ENCODE measurements around the gene PATZ1. TPM values are rescaled to one million over a fixed set of nuclear protein-coding genes. Genes with fewer than 3 reads are reported as not detected.
A peak's percentile ranks its signal among the peaks of the same experiment; 100 is the strongest.

PATZ1 gene
- total RNA-seq, 1 donor from 2014 or later = 24.0 TPM

DNA sequence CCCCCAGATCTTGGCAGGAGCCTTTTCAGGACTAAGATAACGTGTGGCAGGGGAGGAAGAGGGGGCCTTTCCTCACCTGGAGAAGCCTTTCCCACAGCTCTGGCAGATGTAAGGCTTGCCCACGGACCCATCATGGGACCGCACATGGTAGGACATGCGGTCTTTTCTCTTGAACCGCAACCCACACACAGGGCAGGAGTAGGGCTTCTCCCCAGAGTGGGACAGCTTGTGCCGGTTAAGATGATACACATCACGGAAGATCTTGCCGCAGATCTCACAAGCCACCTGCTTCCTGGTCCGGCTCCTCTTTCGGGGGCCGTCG is 1.9 kb downstream of the PATZ1 start:
- FAIRE-seq (no peak), DNase-seq (ENCODE audit: low read depth) (no peak)
- peak overlapping the region; percentile 47 for H3K27ac Mint-ChIP-seq (ENCODE audit: unreplicated experiment)
- H3K4me1 ChIP-seq (ENCODE audit: insufficient read depth, low read length) = peaks cover 41% of the 10 kb centered on the region
- H2AFZ ChIP-seq (ENCODE audit: low read depth, low read length) = no peak overlapping the region
- H3K36me3 ChIP-seq (ENCODE audit: insufficient read depth, low read length) = no peaks in the 10 kb centered on the region
- H3K4me3 ChIP-seq (ENCODE audit: insufficient read depth, low read depth, low read length) = peak overlapping the region; percentile 25
- peak overlapping the region; percentile 24 for H3K9ac ChIP-seq (ENCODE audit: low read length)
- H3K27ac ChIP-seq (ENCODE audit: low read depth, low read length) = no peak overlapping the region
- no peaks in the 10 kb centered on the region for H3K27me3 Mint-ChIP-seq (ENCODE audit: low read depth, unreplicated experiment)
- H3K4me3 Mint-ChIP-seq (ENCODE audit: unreplicated experiment) = peak overlapping the region; percentile 80
- H3K9me3 ChIP-seq (ENCODE audit: insufficient read depth, low read depth, low read length) = no peaks in the 10 kb centered on the region
- H3K4me2 ChIP-seq (ENCODE audit: low read length) = peak overlapping the region; percentile 91
- no peaks in the 10 kb centered on the region for H3K9me3 Mint-ChIP-seq (ENCODE audit: unreplicated experiment)
- H3K79me2 ChIP-seq (ENCODE audit: insufficient read depth, low read length) = peaks cover 42% of the 10 kb centered on the region
- TF ChIP-seq CTCF (IDR thresholded peaks at IDR 0.05; ENCODE audit: insufficient read depth, low read depth, low read length) (no peak), EZH2 (IDR thresholded peaks at IDR 0.05; ENCODE audit: insufficient read depth, low read length) (no peak)
- peaks cover 28% of the 10 kb centered on the region for H3K4me1 Mint-ChIP-seq (ENCODE audit: low read depth, unreplicated experiment)
- peaks cover 64% of the 10 kb centered on the region for H4K20me1 ChIP-seq (ENCODE audit: insufficient read depth, low read length)
- H3K36me3 Mint-ChIP-seq (ENCODE audit: low read depth, unreplicated experiment) = peaks cover 13% of the 10 kb centered on the region
- no peaks in the 10 kb centered on the region for H3K27me3 ChIP-seq (ENCODE audit: insufficient read depth, low read length)

- H4K20me1 ChIP-seq (ENCODE audit: insufficient read depth, low read length) = peaks cover 69% of the 10 kb centered on the region
- H3K4me1 Mint-ChIP-seq (ENCODE audit: low read depth, unreplicated experiment) = peaks cover 28% of the 10 kb centered on the region
- peak overlapping the region; percentile 91 for H3K4me2 ChIP-seq (ENCODE audit: low read length)
Measured at GRCh38 chr22:31343235-31344191, 2.6 kb downstream of the PATZ1 start.

More at GRCh38 chr22:31343235-31344191, 2.6 kb downstream of the PATZ1 start:
- Mint-ChIP-seq H3K27ac (ENCODE audit: unreplicated experiment) (peak overlapping the region; percentile 75), H3K9me3 (ENCODE audit: unreplicated experiment) (no peaks in the 10 kb centered on the region), H3K27me3 (ENCODE audit: low read depth, unreplicated experiment) (no peaks in the 10 kb centered on the region), H3K4me3 (ENCODE audit: unreplicated experiment) (peak overlapping the region; percentile 80), H3K36me3 (ENCODE audit: low read depth, unreplicated experiment) (peaks cover 13% of the 10 kb centered on the region)
- Histone ChIP-seq H3K4me3 (ENCODE audit: insufficient read depth, low read depth, low read length) (peak overlapping the region; percentile 25), H3K79me2 (ENCODE audit: insufficient read depth, low read length) (peaks cover 42% of the 10 kb centered on the region), H3K9me3 (ENCODE audit: insufficient read depth, low read depth, low read length) (no peaks in the 10 kb centered on the region), H3K36me3 (ENCODE audit: insufficient read depth, low read length) (no peaks in the 10 kb centered on the region), H3K27ac (ENCODE audit: low read depth, low read length) (no peak overlapping the region), H3K27me3 (ENCODE audit: insufficient read depth, low read length) (no peaks in the 10 kb centered on the region), H3K4me1 (ENCODE audit: insufficient read depth, low read length) (peaks cover 41% of the 10 kb centered on the region), H2AFZ (ENCODE audit: low read depth, low read length) (no peak overlapping the region), H3K9ac (ENCODE audit: low read length) (peak overlapping the region; percentile 24)
- FAIRE-seq (no peak), DNase-seq (ENCODE audit: low read depth) (no peak)
- TF ChIP-seq CTCF (IDR thresholded peaks at IDR 0.05; ENCODE audit: insufficient read depth, low read depth, low read length) (no peak), EZH2 (IDR thresholded peaks at IDR 0.05; ENCODE audit: insufficient read depth, low read length) (no peak)
